Embryonic facial prominence (tissue), 1 donor: ENCODE data around the gene LRPAP1.

ENCODE experiments used
- DNase-seq: peaks from one replicate; pipeline ENCODE4 v3.0.0-alpha.2; 2016; ENCODE audit errors: extremely low spot score

The LRPAP1 gene

GRCh38 chr4:3485886-3486540 lies 46.2 kb downstream of the LRPAP1 start:
- DNase-seq: no peak

- DNase-seq: no peak
Observed at GRCh38 chr4:3485011-3485791, 47.0 kb downstream of the LRPAP1 start.

DNA sequence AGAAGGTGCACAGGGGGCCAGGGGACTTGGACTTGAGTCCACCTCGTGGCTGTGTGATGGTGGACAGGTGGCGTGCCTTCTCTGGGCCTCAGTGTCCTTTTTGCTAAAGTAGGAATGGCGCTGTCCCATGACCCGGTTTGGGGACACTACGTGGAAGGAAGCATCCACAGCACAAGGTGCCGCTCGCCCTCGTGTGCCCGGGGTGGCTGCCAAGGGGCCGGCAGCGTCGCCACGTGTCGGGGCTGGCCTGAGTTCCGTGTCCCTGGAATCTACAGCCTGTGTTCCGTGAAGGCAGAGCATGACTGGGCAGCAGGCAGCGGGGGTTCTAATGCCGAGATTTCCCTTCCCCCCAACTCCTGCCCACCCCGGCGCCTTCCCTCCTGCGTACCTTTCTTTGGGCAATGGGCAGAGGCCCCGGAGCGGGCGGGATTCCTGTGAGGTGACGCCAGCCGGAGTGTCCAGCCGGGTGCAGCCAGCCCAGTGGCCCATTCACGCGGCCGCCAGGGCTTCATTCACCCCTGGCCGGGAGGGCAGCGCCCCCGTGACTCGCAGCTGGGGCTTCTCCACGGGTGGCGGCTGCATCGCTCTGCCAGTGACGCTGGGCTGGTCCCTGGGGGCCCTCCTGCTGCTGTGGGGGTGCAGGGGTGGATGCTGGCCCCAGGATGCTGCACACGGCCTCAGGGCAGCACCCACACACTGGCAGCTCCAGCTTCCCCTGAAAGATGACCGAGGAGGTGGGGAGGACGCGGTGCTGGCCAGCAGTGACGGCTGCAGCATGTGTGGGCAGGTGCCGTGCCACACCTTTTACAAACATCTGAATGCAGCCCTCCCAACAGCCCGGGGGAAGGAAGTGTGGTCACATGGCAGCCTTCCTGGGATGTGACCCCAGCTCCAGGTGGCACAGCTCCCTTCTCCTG lies 47.9 kb downstream of the LRPAP1 start:
- no peak for DNase-seq

DNA sequence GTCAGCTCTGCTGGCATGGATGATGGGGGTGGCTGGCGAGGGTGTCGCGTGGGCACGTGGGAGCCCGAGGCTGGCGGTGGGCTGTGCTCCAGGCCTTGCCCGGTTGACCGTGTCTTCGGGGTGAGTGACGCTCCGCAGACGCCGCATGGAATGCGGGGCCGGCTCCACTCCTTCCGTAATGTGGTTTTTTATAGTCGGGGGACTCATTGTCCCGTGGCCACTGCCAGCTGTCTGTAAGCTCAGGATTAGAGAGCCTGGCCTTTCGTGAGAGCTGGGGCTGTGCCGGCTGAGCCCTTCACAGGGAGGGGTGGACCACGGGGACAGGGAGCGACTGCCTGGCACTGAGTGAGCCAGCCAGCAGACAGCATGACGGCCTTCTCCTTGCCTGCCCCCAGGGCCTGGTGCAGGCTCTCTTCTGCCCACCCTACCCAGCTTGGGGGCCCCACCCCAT lies 48.7 kb downstream of the LRPAP1 start:
- DNase-seq: no peak

- DNase-seq: no peak
Observed at GRCh38 chr4:3482707-3483106, 49.5 kb downstream of the LRPAP1 start.

- no peak for DNase-seq
Observed at GRCh38 chr4:3481783-3482393, 50.3 kb downstream of the LRPAP1 start.

DNA sequence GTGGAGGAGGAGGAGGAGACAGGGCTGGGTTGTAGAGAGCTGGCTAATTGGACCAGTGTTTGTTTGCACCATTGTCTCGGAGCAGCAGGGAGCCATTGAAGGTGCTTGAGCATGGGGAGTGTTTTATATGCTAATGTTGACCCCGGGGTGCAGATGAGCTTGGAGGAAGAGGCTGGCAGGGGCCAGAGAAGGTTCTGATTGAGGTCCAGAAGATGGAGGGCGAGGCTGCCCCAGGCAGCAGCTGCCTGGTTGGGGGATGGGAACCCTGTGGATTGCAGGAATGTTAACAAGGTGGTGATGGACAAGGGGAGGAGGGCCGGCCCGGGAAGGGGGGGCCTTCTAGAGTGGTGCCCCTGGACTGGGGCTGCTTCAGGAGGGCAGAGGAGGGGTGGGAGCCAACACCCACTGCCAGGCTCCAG lies 51.1 kb downstream of the LRPAP1 start:
- no peak for DNase-seq

GRCh38 chr4:3480528-3481112 lies 51.6 kb downstream of the LRPAP1 start:
- DNase-seq: peak; percentile 43

- DNase-seq: no peak
Observed at GRCh38 chr4:3479358-3480101, 52.7 kb downstream of the LRPAP1 start.

DNA sequence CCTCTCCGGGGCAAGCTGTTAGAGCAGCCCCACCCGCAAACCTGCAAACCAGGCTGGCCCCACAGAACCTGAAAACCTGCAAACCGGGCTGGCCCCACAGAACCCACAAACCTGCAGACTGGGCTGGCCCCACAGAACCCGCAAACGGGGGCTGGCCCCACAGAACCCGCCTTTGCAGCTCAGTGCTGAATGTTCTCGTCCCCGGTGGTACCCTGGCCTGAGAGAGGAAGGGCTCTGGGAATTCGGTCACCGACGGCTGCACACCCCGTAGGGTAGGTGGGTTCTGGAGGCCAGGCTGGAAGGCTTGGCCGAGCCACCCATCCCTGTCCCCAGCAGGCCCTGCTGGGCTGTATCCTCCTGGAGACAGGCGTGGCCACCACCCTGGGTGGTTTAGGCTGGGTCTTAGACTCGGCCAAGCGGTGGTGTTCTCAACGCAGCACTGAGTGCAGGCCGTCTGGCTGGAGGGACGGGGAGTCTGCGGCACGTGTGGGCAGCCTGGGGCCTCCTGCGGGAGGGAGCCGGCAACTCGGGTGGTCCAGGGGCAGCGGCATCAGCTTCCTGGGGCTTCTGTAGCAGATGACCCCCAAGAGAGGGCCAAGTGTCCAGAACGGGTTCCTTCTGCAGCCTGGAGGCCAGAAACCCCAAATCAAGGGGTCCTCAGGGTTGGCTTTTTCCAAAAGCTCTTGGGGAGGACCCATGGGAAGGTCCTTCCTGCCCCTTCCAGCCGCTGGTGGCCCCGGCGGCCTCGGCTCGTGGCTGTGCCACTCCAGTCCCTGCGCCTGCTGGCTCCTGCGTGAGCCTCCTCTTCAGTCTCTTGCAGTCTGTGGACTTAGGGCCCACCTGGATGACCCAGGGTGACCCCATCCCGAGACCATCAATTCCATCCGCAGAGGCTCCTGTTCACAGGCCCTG lies 53.5 kb downstream of the LRPAP1 start:
- no peak for DNase-seq

- DNase-seq: no peak
Observed at GRCh38 chr4:3477750-3478430, 54.3 kb downstream of the LRPAP1 start.

DNA sequence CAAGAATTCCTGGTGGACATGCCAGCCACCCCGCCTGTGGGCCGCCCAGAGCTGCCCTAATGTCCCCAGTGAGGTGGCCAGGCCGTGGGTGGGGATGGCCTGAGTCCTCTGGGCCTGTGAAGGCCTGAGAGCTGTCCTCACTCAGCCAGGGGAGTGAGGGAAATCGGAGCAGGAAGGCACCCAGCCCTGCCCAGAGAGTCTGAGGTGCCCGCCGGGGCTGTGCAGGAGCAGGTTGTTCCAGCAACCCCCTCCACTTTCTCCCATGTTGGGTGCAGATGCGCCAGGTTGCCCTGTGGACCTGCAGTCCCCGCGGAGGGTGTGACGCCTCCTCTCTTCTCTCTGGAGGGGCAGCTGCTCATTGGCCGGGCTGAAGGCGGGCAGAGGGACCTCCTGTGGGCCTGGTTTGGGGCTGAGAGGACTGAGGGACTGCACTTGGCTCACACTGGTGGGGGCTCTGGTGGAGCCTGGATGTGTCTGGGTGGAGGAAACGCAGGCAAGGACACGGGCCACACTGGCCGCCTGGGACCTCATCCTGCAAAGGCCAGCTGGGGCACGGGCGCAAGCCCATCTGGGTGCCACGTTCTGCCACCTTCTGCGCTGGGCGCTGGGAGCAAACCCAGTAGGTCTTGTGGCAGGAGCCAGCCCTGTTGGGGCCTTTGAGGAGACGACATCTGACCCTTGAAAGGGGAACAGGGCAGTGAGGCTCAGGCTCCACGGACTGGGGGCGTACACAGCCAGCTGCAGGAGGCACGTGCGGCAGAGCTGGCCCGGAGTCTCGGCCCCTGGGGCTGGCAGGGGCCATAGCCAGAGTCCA lies 55.1 kb downstream of the LRPAP1 start:
- DNase-seq: no peak

DNA sequence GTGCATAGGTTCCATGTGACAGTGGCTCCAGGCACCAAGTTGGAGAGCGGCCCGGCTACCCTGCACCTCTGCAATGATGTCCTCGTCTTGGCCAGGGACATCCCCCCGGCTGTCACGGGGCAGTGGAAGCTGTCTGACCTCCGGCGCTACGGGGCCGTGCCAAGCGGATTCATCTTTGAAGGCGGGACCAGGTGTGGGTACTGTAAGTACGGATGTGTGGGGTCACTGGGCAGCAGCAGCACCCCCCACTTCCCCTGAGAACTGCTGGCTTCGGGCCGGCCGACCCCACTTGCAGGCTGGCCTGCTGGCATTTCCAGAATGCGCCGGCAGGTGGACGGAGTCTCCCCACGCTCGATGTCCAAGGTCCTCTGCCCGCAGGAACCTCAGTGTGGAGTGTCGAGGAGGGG lies 55.9 kb downstream of the LRPAP1 start:
- DNase-seq: no peak

- DNase-seq: no peak
Observed at GRCh38 chr4:3475713-3476260, 56.4 kb downstream of the LRPAP1 start.

DNA sequence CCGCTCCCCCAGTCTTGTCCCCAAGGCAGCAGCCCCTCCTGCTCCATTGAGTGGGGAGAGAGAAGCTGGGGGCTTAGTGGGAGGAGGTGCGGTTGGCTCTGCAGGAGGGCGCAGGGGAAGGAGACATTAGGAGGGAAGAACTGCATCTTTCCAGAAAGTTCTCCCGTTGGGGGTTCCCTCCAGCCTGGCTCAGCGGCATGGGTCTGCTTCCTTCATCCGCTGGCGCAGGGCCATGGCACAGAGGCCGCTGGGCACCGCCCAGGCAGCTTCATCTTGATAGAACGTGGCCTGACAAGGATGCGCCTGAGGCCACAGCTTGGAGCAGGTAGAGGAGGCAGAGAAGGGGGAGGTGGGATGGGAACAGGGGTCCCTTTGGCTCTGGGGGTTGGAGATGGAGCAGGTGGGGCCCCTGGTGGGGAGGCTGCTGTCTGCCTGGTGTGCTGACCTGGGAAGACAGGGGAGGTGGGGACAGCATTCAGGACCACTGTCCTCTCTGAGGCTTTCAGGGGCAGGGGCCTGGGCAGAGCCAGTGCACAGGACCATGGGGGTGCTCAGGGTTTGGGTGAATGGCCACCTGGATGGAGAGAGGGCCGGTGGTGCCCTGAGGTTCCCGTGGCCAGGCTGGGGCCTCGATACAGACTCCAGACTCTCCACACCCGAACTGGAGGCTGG lies 57.0 kb downstream of the LRPAP1 start:
- no peak for DNase-seq

DNA sequence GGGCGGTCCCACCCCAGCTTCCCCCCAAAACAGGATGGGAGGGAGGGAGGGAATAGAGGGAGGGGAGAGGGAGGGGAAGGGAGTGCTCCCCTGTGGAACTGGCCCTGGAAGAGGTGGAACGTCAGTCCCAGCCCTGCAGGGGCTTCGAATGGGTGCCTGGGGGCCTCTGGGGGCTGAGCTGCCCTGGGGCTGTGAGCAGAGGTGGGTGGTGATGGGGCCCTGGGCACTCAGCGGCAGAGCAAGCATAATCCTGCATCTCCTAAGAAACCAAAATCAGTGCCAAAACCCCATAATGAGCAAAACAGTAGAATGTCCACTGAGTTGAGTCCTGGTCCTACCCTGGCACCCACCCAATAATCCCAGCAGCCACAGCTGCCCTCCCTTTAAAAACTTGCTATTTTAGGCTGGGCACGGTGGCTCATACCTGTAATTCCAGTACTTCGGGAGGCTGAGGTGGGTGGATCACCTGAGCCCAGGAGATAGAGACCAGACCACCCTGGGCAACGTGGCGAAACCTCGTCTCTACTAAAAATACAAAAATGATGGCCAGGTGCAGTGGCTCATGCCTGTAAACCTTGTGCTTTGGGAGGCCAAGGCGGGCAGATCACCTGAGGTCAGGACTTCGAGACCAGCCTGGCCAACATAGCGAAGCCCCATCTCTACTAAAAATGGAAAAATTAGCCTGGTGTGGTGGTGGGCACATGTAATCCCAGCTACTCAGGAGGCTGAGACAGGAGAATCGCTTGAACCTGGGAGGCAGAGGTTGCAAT lies 58.0 kb downstream of the LRPAP1 start:
- DNase-seq: no peak
